HG03060 (cell line): ENCODE results near the gene SPP1.

ENCODE experiments used
- ATAC-seq: cut with Tn5 transposase; IDR thresholded peaks from one replicate; pipeline ENCODE4 v1.9.1; 2021; ENCODE audit warnings: low read depth, moderate number of reproducible peaks; ENCODE audit not compliant: unreplicated experiment

Gene SPP1

DNA sequence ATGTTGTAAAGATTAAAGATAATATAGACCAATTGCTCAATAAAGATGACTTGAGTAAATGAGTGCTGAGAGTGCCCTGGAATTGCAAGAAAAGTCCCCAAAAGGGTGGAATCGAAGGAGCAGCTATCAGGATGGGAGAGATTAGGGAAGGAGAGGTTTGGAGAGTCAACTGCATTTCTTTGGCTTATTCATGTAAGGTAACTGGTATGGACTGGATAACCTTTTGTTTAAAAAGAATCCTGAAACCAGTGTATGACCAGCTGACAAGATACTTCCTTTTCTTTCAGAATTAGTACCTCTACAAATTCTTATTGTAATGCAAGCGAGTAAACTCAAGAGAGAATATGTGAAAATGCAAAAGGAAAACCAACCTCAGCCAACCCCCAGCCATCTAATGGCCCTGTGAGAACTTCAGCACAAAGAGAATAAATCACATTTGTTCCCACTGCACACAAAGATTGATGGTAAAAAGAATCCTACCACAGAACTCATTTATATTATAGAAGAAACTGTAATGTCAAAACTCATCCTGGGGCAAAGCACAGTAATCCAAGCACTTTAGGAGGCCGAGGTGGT, 24.5 kb upstream of the SPP1 start:
- no peak for ATAC-seq

- ATAC-seq: no peak
Observed at GRCh38 chr4:87953826-87954225, 21.7 kb upstream of the SPP1 start.

DNA sequence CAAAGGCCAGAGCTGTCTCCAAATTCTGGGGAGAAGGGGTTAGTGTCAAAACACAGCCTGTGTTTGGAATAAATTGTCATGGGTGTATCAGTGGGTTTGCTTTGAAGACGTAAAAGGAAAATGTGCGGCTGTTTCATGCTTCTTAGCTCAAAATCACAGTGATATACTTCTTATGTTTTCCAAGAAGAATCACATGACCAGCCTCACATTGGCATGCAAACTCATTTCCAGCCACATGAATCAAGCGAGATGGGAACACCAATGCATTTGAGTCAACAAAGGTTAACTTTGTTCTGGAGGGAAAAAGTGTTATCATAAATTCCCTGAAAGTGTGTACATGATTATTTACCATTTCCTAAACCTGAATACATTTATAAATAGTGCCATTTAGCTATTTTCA, 19.0 kb upstream of the SPP1 start:
- ATAC-seq: no peak

DNA sequence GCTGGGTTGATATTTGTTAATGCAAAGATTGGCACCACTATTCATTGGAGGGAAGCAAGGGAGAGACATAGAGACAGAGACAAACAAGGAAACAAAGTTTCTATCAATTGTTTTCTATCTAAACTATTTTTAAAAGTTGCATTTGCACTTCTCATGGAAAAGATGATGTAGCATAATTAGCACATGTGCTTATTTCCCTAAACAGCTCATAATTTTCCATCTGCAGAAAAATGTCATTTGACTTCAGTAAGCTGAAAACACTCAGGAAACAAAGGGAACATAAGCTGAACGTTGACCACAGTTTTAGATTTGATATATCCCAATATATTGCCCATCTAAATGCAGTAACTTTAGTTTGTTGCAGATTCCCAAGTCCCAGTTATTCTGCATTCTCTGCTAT, 18.5 kb upstream of the SPP1 start:
- no peak for ATAC-seq

DNA sequence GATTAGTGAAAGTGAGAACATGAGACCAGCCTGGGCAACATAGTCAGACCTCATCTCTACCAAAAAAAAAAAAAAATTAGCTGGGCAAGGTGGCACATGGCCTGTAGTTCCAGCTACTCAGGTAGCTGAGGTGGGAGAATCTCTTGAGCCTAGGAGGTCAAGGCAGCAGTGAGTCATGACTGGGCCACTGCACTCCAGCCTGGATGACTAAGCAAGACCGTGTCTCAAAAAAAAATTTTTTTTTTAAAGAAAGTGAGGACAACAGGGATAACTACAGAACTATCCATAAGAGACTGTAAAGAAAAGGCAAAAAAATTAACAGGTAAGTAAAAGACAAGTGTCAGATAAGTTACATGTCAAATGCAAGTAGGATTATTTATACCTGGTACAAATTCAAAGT, 13.5 kb upstream of the SPP1 start:
- ATAC-seq: no peak

DNA sequence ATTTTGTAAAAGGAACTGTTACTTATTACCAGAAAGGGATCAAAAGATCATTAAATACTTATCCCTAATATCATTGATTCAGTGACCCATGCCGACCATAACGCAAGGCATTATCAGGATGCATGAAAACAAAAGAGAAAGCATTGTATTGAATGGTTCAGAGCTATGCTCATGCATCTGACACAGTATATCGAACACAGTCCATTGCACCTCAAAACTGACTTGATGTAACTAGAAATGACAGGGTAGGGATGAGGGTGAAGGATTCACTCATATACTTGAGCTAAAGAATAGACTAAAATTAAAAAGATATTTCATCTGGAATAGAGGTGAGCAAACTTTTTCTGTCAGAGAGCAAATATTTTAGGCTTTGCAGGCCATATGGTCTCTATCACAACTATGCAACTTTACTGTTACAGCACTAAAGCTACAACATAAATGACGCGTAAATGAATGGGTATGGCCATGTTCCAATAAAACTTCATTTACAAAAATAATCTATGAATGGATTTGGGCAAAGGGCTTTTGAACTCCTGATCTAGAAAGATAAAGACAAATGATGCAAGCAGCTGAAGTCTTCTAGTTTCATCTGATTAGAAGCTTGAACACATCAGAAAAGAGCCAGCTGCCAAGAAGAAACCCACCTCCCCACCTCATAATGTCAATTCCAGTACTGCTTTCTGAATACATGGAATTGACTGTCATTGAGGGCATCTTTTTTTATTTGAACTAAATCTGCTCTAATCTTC, 12.9 kb upstream of the SPP1 start:
- ATAC-seq: no peak

DNA sequence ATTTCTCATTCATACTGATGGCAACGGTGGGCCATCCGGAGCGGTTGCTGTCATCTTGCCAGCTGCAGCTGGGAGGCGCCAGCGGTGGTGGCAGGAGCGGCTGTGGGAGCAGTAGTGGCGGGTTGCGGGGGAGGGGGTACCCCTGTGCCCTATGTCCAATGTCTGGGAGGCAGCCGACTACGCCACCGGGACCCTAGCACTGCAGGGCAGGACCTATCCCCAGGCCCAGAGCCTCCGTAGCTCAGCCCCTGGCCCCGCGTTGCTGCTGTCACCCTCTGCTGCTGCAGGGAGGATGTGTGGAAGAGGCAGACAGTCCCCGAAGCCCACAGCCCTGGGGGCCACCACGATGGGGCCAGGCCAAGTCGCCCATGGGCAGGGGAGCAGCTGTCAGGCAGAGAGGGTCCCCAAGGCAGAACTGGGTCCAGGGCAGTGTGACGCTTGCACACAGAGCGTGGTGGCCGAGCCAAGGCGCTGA, 10.0 kb upstream of the SPP1 start:
- no peak for ATAC-seq

GRCh38 chr4:87966095-87966496, 9.4 kb upstream of the SPP1 start:
- no peak for ATAC-seq

- no peak for ATAC-seq
Observed at GRCh38 chr4:87967193-87967592, 8.3 kb upstream of the SPP1 start.

DNA sequence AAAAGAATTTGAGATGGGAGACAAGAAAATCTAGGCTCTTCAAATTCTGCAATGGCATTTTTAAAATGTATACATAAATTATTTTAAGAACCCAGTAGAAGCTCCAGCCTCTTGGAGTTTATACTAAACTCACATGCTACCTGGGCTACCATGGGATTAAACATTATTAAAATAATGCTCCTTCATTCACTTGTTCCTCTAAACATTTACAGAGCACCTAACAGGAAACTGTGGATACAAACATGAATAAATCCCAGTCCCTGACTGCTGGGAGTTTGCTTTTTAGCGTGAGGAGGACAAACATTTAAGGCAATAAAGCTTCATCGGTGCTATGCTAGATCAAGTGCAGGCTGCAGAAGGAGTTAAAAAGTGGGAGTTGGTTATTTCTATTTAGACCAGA, 5.4 kb upstream of the SPP1 start:
- ATAC-seq: no peak

- no peak for ATAC-seq
Observed at GRCh38 chr4:87971866-87972265, 3.6 kb upstream of the SPP1 start.

GRCh38 chr4:87973283-87974169, 2.0 kb upstream of the SPP1 start:
- peak; percentile 58 for ATAC-seq

DNA sequence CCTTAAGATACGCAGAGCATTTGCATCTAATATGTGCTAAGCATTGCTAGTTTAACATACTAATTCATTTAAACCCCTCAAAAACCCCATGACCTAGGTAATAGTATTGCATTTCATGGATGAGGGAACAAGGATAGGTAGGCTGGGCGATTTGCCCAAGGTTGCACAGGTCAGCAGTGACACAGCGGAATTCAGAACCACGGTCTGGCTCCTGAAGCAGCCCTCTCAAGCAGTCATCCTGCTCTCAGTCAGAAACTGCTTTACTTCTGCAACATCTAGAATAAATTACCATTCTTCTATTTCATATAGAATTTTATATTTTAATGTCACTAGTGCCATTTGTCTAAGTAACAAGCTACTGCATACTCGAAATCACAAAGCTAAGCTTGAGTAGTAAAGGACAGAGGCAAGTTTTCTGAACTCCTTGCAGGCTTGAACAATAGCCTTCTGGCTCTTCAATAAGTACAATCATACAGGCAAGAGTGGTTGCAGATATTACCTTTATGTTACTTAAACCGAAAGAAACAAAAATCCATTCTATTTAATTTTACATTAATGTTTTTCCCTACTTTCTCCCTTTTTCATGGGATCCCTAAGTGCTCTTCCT, 555 bp upstream of the SPP1 start:
- ATAC-seq: no peak

- ATAC-seq: no peak
Observed at GRCh38 chr4:87977521-87978278, 2.2 kb downstream of the SPP1 start.

- no peak for ATAC-seq
Observed at GRCh38 chr4:87978681-87979080, 3.2 kb downstream of the SPP1 start.

DNA sequence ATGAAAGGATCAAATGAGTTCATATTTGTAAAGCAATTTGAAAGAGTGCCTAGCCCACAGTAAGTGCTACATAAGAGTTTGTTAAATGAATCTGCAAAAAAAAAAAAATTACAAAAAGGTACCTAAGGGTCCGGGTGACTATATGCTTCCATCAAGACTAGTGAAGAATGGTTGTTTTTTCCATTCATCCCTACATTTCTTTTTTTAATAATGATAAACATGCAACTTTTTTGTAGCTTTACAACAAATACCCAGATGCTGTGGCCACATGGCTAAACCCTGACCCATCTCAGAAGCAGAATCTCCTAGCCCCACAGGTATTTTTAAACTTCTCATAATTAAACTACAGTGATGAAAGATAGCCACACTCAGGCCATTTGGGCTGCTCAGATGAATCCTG, 4.3 kb downstream of the SPP1 start:
- ATAC-seq: no peak

GRCh38 chr4:87981486-87981885, 6.0 kb downstream of the SPP1 start:
- no peak for ATAC-seq

DNA sequence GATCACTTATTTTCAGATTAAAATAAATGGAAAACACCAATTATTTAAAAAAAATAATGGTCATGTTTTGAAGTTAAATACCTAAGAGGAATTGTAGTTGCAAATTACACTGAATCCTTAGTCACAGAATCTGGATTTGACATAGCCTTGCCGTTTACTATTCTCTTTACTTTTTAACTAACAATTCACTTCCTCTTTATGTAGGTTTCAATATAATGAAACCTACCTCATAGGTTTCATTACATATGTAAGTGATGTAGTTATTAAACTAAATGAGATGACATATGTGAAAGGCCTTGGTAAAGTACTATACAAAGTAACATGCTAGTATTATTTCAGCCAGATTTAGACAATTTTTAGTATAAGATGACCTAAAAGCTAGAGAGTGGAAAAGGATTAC, 6.5 kb downstream of the SPP1 start:
- ATAC-seq: no peak

GRCh38 chr4:87982446-87983010, 7.0 kb downstream of the SPP1 start:
- no peak for ATAC-seq

- ATAC-seq: no peak
Observed at GRCh38 chr4:87983996-87984395, 8.5 kb downstream of the SPP1 start.
